ENCODE results near the gene INIP. TPM values are rescaled to one million over a fixed set of nuclear protein-coding genes. Genes with fewer than 3 reads are reported as not detected.

INIP gene
- polyA plus RNA-seq, 1 donor = 23.7 TPM

DNA sequence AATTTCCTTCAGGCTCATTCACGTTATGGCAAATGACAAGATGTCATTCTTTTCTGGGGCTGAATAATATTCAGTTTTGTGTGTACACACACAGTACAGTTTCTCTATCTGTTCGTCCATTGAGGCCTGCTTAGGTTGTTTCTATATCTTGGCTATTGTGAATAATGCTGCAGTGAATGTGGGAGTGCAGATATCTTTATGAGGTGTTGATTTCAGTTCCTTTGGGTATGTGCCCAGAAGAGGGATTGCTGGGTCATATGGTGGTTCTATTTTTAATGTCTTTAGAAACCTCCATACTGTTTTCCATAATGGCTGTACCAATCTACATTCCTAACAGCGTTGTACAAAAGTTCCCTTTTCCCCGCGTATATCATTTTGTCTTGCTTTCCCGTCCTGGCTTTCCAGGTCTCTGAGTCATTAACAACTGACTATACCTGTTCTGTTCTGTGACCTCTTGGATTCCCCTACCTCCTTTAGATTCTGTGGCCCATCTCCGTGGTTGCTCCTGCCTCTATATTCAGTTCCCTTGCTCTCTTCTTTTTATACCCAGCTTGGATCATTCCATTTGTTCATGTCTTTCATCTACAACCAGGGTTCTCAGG, 39.5 kb upstream of the INIP start:
- no peaks in the 10 kb centered on the region for H3K27me3 ChIP-seq (ENCODE audit: control insufficient read depth, insufficient read depth, low read length)
- peaks cover 33% of the 10 kb centered on the region for H3K4me1 ChIP-seq (ENCODE audit: control insufficient read depth, insufficient read depth, low read length)
- DNase-seq = no peak
- peaks cover 3% of the 10 kb centered on the region for H3K36me3 ChIP-seq (ENCODE audit: control insufficient read depth, insufficient read depth, low read length)
- H3K4me3 ChIP-seq (ENCODE audit: low read length) = no peak overlapping the region
- WGBS (ENCODE audit: insufficient coverage, low lambda C conversion rate) = 100% methylated on average over 3 of the region's 7 CpGs
- peak overlapping the region; percentile 37 for H3K27ac ChIP-seq (ENCODE audit: low read length)
- no peaks in the 10 kb centered on the region for H3K9me3 ChIP-seq (ENCODE audit: control insufficient read depth, low read depth, low read length)

DNA sequence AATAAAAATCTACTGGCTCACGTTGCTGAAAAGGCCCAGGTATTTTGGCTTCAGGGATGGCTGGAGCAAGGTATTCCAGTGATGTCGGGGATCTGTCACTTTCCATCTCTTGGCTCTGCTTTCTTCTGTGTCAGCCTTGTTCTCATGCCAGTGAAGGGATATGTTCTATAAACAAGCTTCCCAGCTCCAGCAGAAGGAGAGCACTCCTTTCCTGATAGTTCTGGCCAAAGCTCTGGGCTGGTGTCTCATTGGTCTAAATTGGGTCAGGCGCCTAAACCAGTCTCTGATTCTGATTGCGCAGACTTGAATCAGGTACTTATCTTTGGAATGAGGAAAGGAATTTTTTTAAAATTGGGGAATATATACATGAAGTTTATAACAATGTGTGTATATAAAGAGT, 37.8 kb upstream of the INIP start:
- peaks cover 3% of the 10 kb centered on the region for H3K36me3 ChIP-seq (ENCODE audit: control insufficient read depth, insufficient read depth, low read length)
- peaks cover 39% of the 10 kb centered on the region for H3K4me1 ChIP-seq (ENCODE audit: control insufficient read depth, insufficient read depth, low read length)
- WGBS (ENCODE audit: insufficient coverage, low lambda C conversion rate) = 80% methylated on average over 1 of the region's 4 CpGs
- no peak for DNase-seq
- no peaks in the 10 kb centered on the region for H3K9me3 ChIP-seq (ENCODE audit: control insufficient read depth, low read depth, low read length)
- no peaks in the 10 kb centered on the region for H3K27me3 ChIP-seq (ENCODE audit: control insufficient read depth, insufficient read depth, low read length)
- peak overlapping the region; percentile 6 for H3K27ac ChIP-seq (ENCODE audit: low read length)
- no peak overlapping the region for H3K4me3 ChIP-seq (ENCODE audit: low read length)

DNA sequence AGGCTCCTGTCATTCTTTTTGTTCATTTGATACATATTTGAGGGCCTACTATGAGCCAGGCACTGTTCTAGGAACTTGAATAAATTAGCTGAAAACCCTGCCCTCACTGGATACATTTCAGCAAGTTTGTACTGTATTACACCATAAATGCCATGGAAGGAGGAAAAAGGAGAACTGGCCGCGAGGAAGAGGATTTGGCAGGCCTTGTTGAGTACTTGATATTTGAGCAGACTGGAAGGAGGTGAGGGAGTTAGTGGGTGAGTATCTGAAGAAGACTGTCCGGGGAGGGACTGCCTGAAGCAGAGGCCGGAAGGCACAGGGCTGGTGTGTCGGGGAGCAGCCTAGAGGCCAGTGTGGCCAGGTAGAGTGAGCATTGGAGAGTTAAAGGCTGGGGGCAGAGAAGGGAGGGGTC, 37.1 kb upstream of the INIP start:
- no CpG with 5 or more reads among the region's 5 CpGs for WGBS (ENCODE audit: insufficient coverage, low lambda C conversion rate)
- Histone ChIP-seq H3K27me3 (ENCODE audit: control insufficient read depth, insufficient read depth, low read length) (no peaks in the 10 kb centered on the region), H3K4me1 (ENCODE audit: control insufficient read depth, insufficient read depth, low read length) (peaks cover 39% of the 10 kb centered on the region), H3K4me3 (ENCODE audit: low read length) (no peak overlapping the region), H3K9me3 (ENCODE audit: control insufficient read depth, low read depth, low read length) (no peaks in the 10 kb centered on the region), H3K27ac (ENCODE audit: low read length) (peak overlapping the region; percentile 1), H3K36me3 (ENCODE audit: control insufficient read depth, insufficient read depth, low read length) (peaks cover 3% of the 10 kb centered on the region)
- no peak for DNase-seq

DNA sequence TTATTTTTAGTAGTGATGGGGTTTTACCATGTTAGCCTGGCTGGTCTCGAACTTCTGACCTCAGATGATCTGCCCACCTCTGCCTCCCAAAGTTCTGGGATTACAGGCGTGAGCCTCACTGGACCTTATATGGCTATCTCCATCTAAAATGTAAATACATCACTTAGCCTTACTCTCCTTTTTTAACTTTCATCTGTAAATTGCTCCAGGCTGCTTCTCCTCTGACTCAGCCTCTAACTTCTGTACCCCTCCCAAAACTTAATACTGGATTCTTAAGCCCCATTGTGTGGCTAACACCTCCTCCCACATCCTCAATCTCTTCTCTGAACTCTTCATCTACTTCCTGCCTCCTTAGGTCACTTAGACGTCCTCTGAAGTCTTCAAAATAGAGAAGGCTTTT, 36.7 kb upstream of the INIP start:
- no peaks in the 10 kb centered on the region for H3K27me3 ChIP-seq (ENCODE audit: control insufficient read depth, insufficient read depth, low read length)
- H3K27ac ChIP-seq (ENCODE audit: low read length) = no peak overlapping the region
- 82% methylated on average over 2 of the region's 3 CpGs for WGBS (ENCODE audit: insufficient coverage, low lambda C conversion rate)
- peaks cover 44% of the 10 kb centered on the region for H3K4me1 ChIP-seq (ENCODE audit: control insufficient read depth, insufficient read depth, low read length)
- no peak overlapping the region for H3K4me3 ChIP-seq (ENCODE audit: low read length)
- DNase-seq = no peak
- peaks cover 3% of the 10 kb centered on the region for H3K36me3 ChIP-seq (ENCODE audit: control insufficient read depth, insufficient read depth, low read length)
- H3K9me3 ChIP-seq (ENCODE audit: control insufficient read depth, low read depth, low read length) = no peaks in the 10 kb centered on the region

DNA sequence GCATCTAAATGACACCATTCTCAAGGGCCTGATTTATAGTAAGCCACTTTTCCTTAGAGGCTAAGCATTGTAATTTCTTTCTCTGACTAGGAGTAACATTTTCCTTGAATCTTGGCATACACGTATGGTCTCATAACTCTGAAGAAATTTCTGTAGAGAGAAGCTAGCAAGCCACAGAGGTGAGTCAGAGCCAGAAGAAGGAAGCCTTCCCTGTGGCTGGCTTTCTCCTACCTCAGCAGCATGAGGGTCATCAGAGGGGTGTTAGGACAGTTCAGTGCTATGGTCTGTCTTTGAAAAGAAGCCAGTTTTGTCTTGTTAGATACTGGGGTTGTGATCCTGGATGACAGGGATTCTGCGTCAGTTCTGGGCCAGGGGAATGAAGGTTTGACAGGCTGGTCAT, 35.8 kb upstream of the INIP start:
- H3K4me1 ChIP-seq (ENCODE audit: control insufficient read depth, insufficient read depth, low read length) = peaks cover 46% of the 10 kb centered on the region
- peak in 1 of 2 donors; percentile 24 for DNase-seq
- no peak overlapping the region for H3K4me3 ChIP-seq (ENCODE audit: low read length)
- no peaks in the 10 kb centered on the region for H3K27me3 ChIP-seq (ENCODE audit: control insufficient read depth, insufficient read depth, low read length)
- peak overlapping the region; percentile 11 for H3K27ac ChIP-seq (ENCODE audit: low read length)
- peaks cover 3% of the 10 kb centered on the region for H3K36me3 ChIP-seq (ENCODE audit: control insufficient read depth, insufficient read depth, low read length)
- no peaks in the 10 kb centered on the region for H3K9me3 ChIP-seq (ENCODE audit: control insufficient read depth, low read depth, low read length)
- no CpG with 5 or more reads among the region's 2 CpGs for WGBS (ENCODE audit: insufficient coverage, low lambda C conversion rate)

DNA sequence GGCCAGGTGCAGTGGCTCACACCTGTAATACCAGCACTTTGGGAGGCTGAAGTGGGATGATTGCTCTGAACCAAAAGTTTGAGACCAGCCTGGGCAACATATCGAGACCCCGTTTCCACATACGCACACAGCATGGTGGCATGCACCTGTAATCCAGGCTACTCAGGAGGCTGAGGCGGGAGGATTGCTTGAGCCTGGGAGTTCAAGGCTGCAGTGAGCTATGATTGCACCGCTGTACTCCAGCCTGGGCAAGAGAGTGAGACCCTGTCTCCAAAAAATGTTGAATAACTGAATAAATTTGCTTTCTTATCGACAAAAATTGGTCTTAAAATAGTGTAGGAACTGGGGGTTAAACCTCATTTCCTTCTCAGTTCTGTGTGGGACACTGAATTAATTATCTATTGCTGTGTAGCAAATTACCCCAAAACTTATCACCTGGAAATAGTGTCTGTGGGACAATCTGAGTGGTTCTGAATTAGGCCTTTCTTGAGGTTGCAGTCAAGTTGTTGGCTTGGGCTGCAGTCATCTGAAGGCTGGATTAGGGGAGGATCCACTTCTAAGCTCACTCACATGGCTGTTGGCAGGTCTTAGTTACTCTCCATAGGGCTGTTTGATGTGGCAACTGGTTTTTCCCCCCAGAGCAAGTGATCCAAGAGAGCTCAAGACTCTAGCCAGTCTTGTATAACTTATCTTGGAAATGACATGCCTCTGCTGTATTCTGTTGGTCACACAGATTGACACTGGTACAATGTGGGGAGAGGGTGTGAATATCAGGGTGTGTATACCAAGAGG, 34.6 kb upstream of the INIP start:
- DNase-seq = no peak
- no CpG with 5 or more reads among the region's 6 CpGs for WGBS (ENCODE audit: insufficient coverage, low lambda C conversion rate)
- Histone ChIP-seq H3K9me3 (ENCODE audit: control insufficient read depth, low read depth, low read length) (no peaks in the 10 kb centered on the region), H3K36me3 (ENCODE audit: control insufficient read depth, insufficient read depth, low read length) (peaks cover 3% of the 10 kb centered on the region), H3K4me1 (ENCODE audit: control insufficient read depth, insufficient read depth, low read length) (peaks cover 46% of the 10 kb centered on the region), H3K27ac (ENCODE audit: low read length) (peak overlapping the region; percentile 21), H3K4me3 (ENCODE audit: low read length) (peak overlapping the region; percentile 94), H3K27me3 (ENCODE audit: control insufficient read depth, insufficient read depth, low read length) (no peaks in the 10 kb centered on the region)

DNA sequence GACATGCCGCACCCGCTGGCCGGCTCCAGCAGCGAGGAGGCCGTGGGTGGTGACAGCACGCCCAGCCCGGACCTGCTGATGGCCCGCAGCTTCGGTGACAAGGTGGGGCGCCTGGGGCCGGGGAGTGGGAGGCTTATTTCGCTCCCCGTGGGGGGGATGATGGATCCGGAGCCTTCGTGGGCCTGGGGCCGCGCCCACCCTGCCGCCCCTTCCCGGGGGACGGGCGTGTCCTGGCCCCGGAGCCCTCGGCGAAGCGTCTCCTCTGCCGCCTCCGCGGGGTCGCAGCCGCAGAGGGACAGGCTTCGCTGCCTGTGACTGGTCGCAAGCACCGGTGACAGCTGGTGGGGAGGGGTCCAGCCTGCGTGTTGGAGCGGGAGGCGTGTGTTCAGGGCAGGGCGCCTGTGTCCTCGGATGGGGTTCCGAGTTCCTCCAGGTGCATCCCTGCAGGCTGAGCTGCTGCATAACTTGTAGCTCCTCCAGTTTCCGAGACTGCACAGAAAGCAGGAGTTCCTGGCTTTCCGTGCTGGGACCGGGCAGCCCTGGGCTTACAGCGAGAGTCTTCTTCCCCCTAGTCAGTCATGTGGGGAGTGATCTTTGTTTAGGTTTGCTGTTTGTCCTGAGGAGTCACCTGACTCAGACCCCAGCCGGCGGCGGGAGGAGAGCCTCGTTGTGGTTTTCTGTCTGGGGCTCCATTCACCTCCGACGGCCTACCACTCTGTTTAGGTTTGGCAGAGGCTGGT, 33.3 kb upstream of the INIP start:
- Histone ChIP-seq H3K9me3 (ENCODE audit: control insufficient read depth, low read depth, low read length) (no peaks in the 10 kb centered on the region), H3K36me3 (ENCODE audit: control insufficient read depth, insufficient read depth, low read length) (peaks cover 3% of the 10 kb centered on the region), H3K27me3 (ENCODE audit: control insufficient read depth, insufficient read depth, low read length) (no peaks in the 10 kb centered on the region), H3K4me3 (ENCODE audit: low read length) (peak overlapping the region; percentile 94), H3K27ac (ENCODE audit: low read length) (peak overlapping the region; percentile 83), H3K4me1 (ENCODE audit: control insufficient read depth, insufficient read depth, low read length) (peaks cover 43% of the 10 kb centered on the region)
- peak; percentile 30 to 70 for DNase-seq
- no CpG with 5 or more reads among the region's 49 CpGs for WGBS (ENCODE audit: insufficient coverage, low lambda C conversion rate)

DNA sequence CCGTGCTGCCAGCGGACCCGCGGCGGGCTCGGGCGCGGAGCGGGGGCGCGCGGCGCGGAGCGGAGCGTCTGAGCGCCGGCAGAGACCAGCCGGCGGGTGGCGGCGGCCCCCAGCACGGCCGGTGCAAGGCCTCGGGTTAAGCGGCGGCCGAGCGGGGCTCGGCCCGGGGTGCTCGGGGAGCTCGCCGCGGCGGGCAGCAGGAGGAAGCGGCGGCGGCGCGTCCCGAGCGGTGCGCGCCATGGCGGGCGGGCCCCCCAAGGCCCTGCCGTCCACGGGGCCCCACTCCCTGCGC, 32.8 kb upstream of the INIP start:
- Histone ChIP-seq H3K27ac (ENCODE audit: low read length) (peak overlapping the region; percentile 83), H3K36me3 (ENCODE audit: control insufficient read depth, insufficient read depth, low read length) (peaks cover 3% of the 10 kb centered on the region), H3K4me1 (ENCODE audit: control insufficient read depth, insufficient read depth, low read length) (peaks cover 38% of the 10 kb centered on the region), H3K9me3 (ENCODE audit: control insufficient read depth, low read depth, low read length) (no peaks in the 10 kb centered on the region), H3K27me3 (ENCODE audit: control insufficient read depth, insufficient read depth, low read length) (no peaks in the 10 kb centered on the region), H3K4me3 (ENCODE audit: low read length) (peak overlapping the region; percentile 94)
- no CpG with 5 or more reads among the region's 50 CpGs for WGBS (ENCODE audit: insufficient coverage, low lambda C conversion rate)
- DNase-seq = no peak

DNA sequence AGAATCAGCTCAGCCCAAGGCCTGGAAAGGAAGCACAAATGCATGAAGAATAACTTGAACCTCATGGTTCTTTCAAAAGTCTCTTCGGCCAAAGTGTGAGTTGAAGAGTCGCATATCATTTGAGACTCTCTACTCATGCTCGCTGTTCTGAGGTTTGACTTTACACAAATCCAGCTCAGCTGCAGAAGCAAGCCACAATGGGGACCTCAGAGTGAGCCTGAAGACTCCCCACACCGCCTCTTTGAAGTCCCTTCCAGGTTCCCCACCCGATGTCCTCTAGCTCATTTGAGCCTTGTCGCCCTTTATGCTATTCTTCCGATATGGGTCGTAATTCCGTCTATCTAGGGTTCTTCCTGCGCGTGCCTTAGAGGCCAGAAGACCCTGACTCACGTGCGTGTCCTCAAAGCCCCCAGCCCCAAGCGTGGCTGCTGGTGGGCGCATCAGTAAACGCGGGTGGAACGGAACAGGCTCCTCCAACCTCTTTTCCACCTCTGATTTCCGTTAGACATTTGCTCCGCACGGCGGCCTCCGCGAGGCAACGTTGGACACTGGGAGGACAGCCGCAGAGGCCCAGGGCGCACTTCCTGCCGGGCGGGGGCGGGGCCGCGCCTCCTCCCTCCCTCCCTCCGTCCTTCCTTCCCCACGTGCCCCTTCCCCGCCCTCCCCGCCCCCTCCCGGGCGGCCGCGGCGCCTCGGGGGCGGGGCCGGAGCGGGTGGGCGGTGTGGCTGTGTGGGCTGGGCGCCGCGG, 32.3 kb upstream of the INIP start, which contains the start of gene SNX30:
SNX30 (plus strand) TSS at position 745 of the 748 bp plus-strand sequence. CDS start 242 bp downstream, outside the sequence.
- peak; percentile 89 to 94 for DNase-seq
- 0% methylated on average over 1 of the region's 49 CpGs for WGBS (ENCODE audit: insufficient coverage, low lambda C conversion rate)
- Histone ChIP-seq H3K27me3 (ENCODE audit: control insufficient read depth, insufficient read depth, low read length) (no peaks in the 10 kb centered on the region), H3K36me3 (ENCODE audit: control insufficient read depth, insufficient read depth, low read length) (peaks cover 3% of the 10 kb centered on the region), H3K4me3 (ENCODE audit: low read length) (peak within 1 kb of the TSS; percentile 94), H3K9me3 (ENCODE audit: control insufficient read depth, low read depth, low read length) (no peaks in the 10 kb centered on the region), H3K27ac (ENCODE audit: low read length) (peak within 1 kb of the TSS; percentile 83), H3K4me1 (ENCODE audit: control insufficient read depth, insufficient read depth, low read length) (peaks cover 33% of the 10 kb centered on the region)

DNA sequence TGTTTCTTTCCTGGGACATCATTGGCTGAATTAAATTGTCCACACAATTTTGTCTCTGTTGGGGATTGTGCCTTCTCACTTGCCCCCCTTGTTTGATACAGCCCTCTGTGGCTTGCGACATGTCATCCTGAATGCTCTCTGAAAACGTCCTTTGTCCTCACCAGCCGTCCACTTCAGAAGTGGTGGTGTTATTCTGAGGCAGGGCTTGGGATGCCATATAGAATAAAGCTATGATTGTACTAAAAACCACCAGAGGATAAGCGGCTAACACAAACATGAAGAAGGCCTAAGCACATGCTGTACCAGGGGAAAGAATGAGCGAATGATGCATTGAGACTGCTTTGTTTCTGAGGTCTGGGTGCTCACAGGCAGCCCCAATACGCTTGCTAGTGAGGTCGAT, 29.2 kb upstream of the INIP start:
- H3K4me1 ChIP-seq (ENCODE audit: control insufficient read depth, insufficient read depth, low read length) = peaks cover 11% of the 10 kb centered on the region
- no peaks in the 10 kb centered on the region for H3K27me3 ChIP-seq (ENCODE audit: control insufficient read depth, insufficient read depth, low read length)
- no peak overlapping the region for H3K27ac ChIP-seq (ENCODE audit: low read length)
- H3K36me3 ChIP-seq (ENCODE audit: control insufficient read depth, insufficient read depth, low read length) = no peaks in the 10 kb centered on the region
- 80% methylated on average over 1 of the region's 7 CpGs for WGBS (ENCODE audit: insufficient coverage, low lambda C conversion rate)
- no peak overlapping the region for H3K4me3 ChIP-seq (ENCODE audit: low read length)
- no peak for DNase-seq
- H3K9me3 ChIP-seq (ENCODE audit: control insufficient read depth, low read depth, low read length) = no peaks in the 10 kb centered on the region
